Liver (tissue), 9 donors: ENCODE data around the gene TREM2. TPM values are rescaled to one million over a fixed set of nuclear protein-coding genes. Genes with fewer than 3 reads are reported as not detected.
"Not testable (repeated sequence)": the region's sequence is repeated elsewhere in the genome, so short reads cannot be mapped to it uniquely, and the experiment has no call there.

Experiments used
- DNase-seq: peaks from one replicate; pipeline ENCODE4 v3.0.0-alpha.2; 2017; ENCODE audit warnings: low spot score
- H3K27ac ChIP-seq, 2 donors: one replicate each; pipeline ENCODE4 v1.7.0; 2013; ENCODE audit warnings: inconsistent platforms in 2 of 2, low read length in 2 of 2, control low read depth in 1 of 2, low read depth in 1 of 2, mild to moderate bottlenecking in 1 of 2
- H3K27me3 ChIP-seq, 4 donors: one replicate each; pipeline versions ENCODE4 v1.6.1 to v1.7.0; 2013; ENCODE audit warnings: low read length in 3 of 4, inconsistent platforms in 1 of 4, mild to moderate bottlenecking in 1 of 4, moderate library complexity in 1 of 4; ENCODE audit not compliant: control insufficient read depth in 4 of 4, insufficient read depth in 4 of 4
- H3K36me3 ChIP-seq, 4 donors: one replicate each; pipeline versions ENCODE4 v1.6.1 to v1.7.0; 2013; ENCODE audit warnings: low read length in 3 of 4, mild to moderate bottlenecking in 3 of 4, low read depth in 1 of 4, moderate library complexity in 1 of 4; ENCODE audit not compliant: control insufficient read depth in 4 of 4, insufficient read depth in 3 of 4
- H3K4me1 ChIP-seq, 4 donors: one replicate each; pipeline versions ENCODE4 v1.6.1 to v1.7.0; 2013; ENCODE audit warnings: low read length in 3 of 4, mild to moderate bottlenecking in 3 of 4, moderate library complexity in 1 of 4; ENCODE audit not compliant: control insufficient read depth in 4 of 4, insufficient read depth in 4 of 4
- H3K4me3 ChIP-seq, 3 donors: one replicate each; pipeline versions ENCODE4 v1.6.1 to v1.7.0; 2013; ENCODE audit warnings: low read length in 3 of 3, control low read depth in 1 of 3, low read depth in 1 of 3, mild to moderate bottlenecking in 1 of 3
- H3K9ac ChIP-seq, 2 donors: one replicate each; pipeline ENCODE4 v1.7.0; 2013; ENCODE audit warnings: low read length in 2 of 2, mild to moderate bottlenecking in 2 of 2, moderate library complexity in 2 of 2, control low read depth in 1 of 2, low read depth in 1 of 2
- H3K9me3 ChIP-seq, 4 donors: one replicate each; pipeline versions ENCODE4 v1.6.1 to v1.7.0; 2013; ENCODE audit warnings: low read length in 3 of 4; ENCODE audit not compliant: control insufficient read depth in 4 of 4
- ATF3 ChIP-seq: IDR thresholded peaks from 2 replicates; pipeline ENCODE4 v1.6.1; 2016; ENCODE audit warnings: antibody characterized with exemption
- EGR1 ChIP-seq, 2 donors: IDR thresholded peaks; 2 replicates each; pipeline ENCODE4 v1.6.1; 2016 to 2018; ENCODE audit warnings: antibody characterized with exemption in 2 of 2, low read depth in 2 of 2
- FOXA1 ChIP-seq: IDR thresholded peaks from 2 replicates; pipeline ENCODE4 v1.6.1; 2016; ENCODE audit warnings: antibody characterized with exemption
- FOXA2 ChIP-seq: IDR thresholded peaks from 2 replicates; pipeline ENCODE4 v1.6.1; 2016; ENCODE audit warnings: antibody characterized with exemption
- GABPA ChIP-seq, 2 donors: IDR thresholded peaks in 1 of 2; conservative IDR thresholded peaks in 1 of 2; 2 replicates each; pipeline ENCODE4 v1.6.1; 2016; ENCODE audit warnings: antibody characterized with exemption in 2 of 2, mild to moderate bottlenecking in 1 of 2, moderate library complexity in 1 of 2
- HNF4A ChIP-seq, 2 donors: conservative IDR thresholded peaks; 2 replicates each; pipeline ENCODE4 v1.6.1; 2016; ENCODE audit warnings: antibody characterized with exemption in 2 of 2, mild to moderate bottlenecking in 2 of 2
- HNF4G ChIP-seq: IDR thresholded peaks from 2 replicates; pipeline ENCODE4 v1.6.1; 2016; ENCODE audit warnings: antibody characterized with exemption
- JUND ChIP-seq, 2 donors: IDR thresholded peaks; 2 replicates each; pipeline ENCODE4 v1.6.1; 2016; ENCODE audit warnings: antibody characterized with exemption in 2 of 2
- MAX ChIP-seq: IDR thresholded peaks from 2 replicates; pipeline ENCODE4 v1.6.1; 2016; ENCODE audit warnings: antibody characterized with exemption
- NR2F2 ChIP-seq: IDR thresholded peaks from 2 replicates; pipeline ENCODE4 v1.6.1; 2016; ENCODE audit warnings: antibody characterized with exemption
- RAD21 ChIP-seq, 2 donors: IDR thresholded peaks; 2 replicates each; pipeline ENCODE4 v1.6.1; 2016; ENCODE audit warnings: antibody characterized with exemption in 2 of 2, mild to moderate bottlenecking in 2 of 2
- RXRA ChIP-seq, 2 donors: IDR thresholded peaks; 2 replicates each; pipeline ENCODE4 v1.6.1; 2017 to 2018; ENCODE audit warnings: antibody characterized with exemption in 2 of 2, mild to moderate bottlenecking in 1 of 2
- SP1 ChIP-seq: IDR thresholded peaks from 2 replicates; pipeline ENCODE4 v1.6.1; 2018; ENCODE audit warnings: antibody characterized with exemption, mild to moderate bottlenecking
- TAF1 ChIP-seq: conservative IDR thresholded peaks from 2 replicates; pipeline ENCODE4 v1.6.1; 2016; ENCODE audit warnings: antibody characterized with exemption, mild to moderate bottlenecking
- YY1 ChIP-seq: IDR thresholded peaks from 2 replicates; pipeline ENCODE4 v1.6.1; 2016; ENCODE audit warnings: antibody characterized with exemption, mild to moderate bottlenecking
- WGBS: extraction: QIAGEN DNeasy Blood & Tissue Kit; methylation state at CpG from one replicate; pipeline ENCODE4 v1.1.7; 2013; 5-methylcytosine and 5-hydroxymethylcytosine counted together
- polyA plus RNA-seq, 2 donors: library from polyadenylated mRNA; stranded (reverse) in 1 of 2; unstranded in 1 of 2; fragments of 200-250 nt in 1 of 2; fragments of >200 nt in 1 of 2; fragmentation: Nextera tagmentation in 1 of 2; extraction: Ambion mirVana in 1 of 2; gene quantifications; one replicate each; pipeline versions ENCODE4 v1.2.1 to v1.2.3, GENCODE V29; 2013 to 2015
- total RNA-seq, 2 donors: library from RNA; depleted of rRNA; stranded (reverse); fragments of >200 nt; gene quantifications; one replicate each; pipeline ENCODE4 v1.2.3, GENCODE V29; 2014
- TF ChIP-seq, protein P1 (sequence below): IDR thresholded peaks from 2 replicates; pipeline ENCODE4 v1.6.1; 2016; ENCODE audit warnings: antibody characterized with exemption, mild to moderate bottlenecking
- TF ChIP-seq, protein P2 (sequence below): fragments of 150-350 bp; IDR thresholded peaks from 2 replicates; pipeline ENCODE4 v1.5.1; 2017; ENCODE audit warnings: improper control_type of control experiment, low read depth, low read length; ENCODE audit not compliant: missing input control
- donor health status: healthy.
- donor health status: healthy.
- donor health status: healthy.
- donor health status: healthy.
- donor health status: healthy.

The TREM2 gene
- total and polyA plus RNA-seq, 4 donors = 0.18 to 0.90 TPM; not detected in 2

- TF ChIP-seq NR2F2 = no peak
- TF ChIP-seq FOXA1 = no peak
- no peak for TF ChIP-seq ATF3
- TF ChIP-seq GABPA (IDR thresholded peaks at IDR 0.05 in 1 of 2, conservative IDR thresholded peaks at IDR 0.05 in 1 of 2) = no peak
- no peak for TF ChIP-seq HNF4G
- no peak for TF ChIP-seq TAF1
- no peak overlapping the region for H3K27ac ChIP-seq
- peaks cover 0 to 10% (median 3%) of the 10 kb centered on the region in 4 donors for H3K9me3 ChIP-seq
- no peaks in the 10 kb centered on the region for H3K27me3 ChIP-seq
- no peaks in the 10 kb centered on the region for H3K36me3 ChIP-seq
- H3K9ac ChIP-seq = no peak overlapping the region
- WGBS = 79% methylated on average over 3 of the region's 3 CpGs
- H3K4me3 ChIP-seq = no peak overlapping the region
- H3K4me1 ChIP-seq = no peaks in the 10 kb centered on the region
- DNase-seq = no peak
These were observed 27.9 kb upstream of the TREM2 start for GRCh38 chr6:41190791-41191190.

DNA sequence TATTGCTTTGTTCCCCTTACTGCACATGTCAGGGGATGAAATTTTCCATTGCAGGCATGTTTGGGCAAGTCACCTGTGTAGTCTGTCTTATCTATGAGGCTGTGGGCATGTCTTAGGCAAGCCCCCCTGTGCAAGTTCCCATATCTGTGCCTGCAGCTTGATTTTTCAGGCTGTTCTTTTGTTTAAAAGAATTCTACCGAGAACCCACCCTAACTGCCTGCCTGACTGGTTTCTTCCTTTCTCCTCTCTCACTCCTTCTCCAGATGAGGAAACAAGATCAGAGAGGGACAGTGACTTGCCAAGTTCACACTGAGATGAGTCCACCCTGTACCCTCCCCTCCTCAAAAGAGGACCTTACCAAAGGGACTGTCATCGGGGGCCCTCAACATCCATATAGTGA lies 27.1 kb upstream of the TREM2 start:
- no peaks in the 10 kb centered on the region for H3K36me3 ChIP-seq
- WGBS = 98% methylated on average over 2 of the region's 2 CpGs
- H3K27ac ChIP-seq = no peak overlapping the region
- H3K4me3 ChIP-seq = no peak overlapping the region
- H3K9ac ChIP-seq = no peak overlapping the region
- peaks cover 0 to 10% (median 3%) of the 10 kb centered on the region in 4 donors for H3K9me3 ChIP-seq
- DNase-seq = no peak
- no peaks in the 10 kb centered on the region for H3K4me1 ChIP-seq
- TF ChIP-seq FOXA1 (no peak), HNF4A (conservative IDR thresholded peaks at IDR 0.05) (no peak), YY1 (no peak), RXRA (IDR thresholded peaks at IDR 0.05) (no peak), NR2F2 (no peak), MAX (no peak), SP1 (no peak), GABPA (IDR thresholded peaks at IDR 0.05 in 1 of 2, conservative IDR thresholded peaks at IDR 0.05 in 1 of 2) (no peak), RAD21 (IDR thresholded peaks at IDR 0.05) (no peak), EGR1 (IDR thresholded peaks at IDR 0.05; ENCODE audit: low read depth in 2 of 2) (no peak), JUND (IDR thresholded peaks at IDR 0.05) (no peak), FOXA2 (no peak), ATF3 (no peak)
- TF ChIP-seq, protein P1, sequence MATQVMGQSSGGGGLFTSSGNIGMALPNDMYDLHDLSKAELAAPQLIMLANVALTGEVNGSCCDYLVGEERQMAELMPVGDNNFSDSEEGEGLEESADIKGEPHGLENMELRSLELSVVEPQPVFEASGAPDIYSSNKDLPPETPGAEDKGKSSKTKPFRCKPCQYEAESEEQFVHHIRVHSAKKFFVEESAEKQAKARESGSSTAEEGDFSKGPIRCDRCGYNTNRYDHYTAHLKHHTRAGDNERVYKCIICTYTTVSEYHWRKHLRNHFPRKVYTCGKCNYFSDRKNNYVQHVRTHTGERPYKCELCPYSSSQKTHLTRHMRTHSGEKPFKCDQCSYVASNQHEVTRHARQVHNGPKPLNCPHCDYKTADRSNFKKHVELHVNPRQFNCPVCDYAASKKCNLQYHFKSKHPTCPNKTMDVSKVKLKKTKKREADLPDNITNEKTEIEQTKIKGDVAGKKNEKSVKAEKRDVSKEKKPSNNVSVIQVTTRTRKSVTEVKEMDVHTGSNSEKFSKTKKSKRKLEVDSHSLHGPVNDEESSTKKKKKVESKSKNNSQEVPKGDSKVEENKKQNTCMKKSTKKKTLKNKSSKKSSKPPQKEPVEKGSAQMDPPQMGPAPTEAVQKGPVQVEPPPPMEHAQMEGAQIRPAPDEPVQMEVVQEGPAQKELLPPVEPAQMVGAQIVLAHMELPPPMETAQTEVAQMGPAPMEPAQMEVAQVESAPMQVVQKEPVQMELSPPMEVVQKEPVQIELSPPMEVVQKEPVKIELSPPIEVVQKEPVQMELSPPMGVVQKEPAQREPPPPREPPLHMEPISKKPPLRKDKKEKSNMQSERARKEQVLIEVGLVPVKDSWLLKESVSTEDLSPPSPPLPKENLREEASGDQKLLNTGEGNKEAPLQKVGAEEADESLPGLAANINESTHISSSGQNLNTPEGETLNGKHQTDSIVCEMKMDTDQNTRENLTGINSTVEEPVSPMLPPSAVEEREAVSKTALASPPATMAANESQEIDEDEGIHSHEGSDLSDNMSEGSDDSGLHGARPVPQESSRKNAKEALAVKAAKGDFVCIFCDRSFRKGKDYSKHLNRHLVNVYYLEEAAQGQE = no peak
- TF ChIP-seq, protein P2, sequence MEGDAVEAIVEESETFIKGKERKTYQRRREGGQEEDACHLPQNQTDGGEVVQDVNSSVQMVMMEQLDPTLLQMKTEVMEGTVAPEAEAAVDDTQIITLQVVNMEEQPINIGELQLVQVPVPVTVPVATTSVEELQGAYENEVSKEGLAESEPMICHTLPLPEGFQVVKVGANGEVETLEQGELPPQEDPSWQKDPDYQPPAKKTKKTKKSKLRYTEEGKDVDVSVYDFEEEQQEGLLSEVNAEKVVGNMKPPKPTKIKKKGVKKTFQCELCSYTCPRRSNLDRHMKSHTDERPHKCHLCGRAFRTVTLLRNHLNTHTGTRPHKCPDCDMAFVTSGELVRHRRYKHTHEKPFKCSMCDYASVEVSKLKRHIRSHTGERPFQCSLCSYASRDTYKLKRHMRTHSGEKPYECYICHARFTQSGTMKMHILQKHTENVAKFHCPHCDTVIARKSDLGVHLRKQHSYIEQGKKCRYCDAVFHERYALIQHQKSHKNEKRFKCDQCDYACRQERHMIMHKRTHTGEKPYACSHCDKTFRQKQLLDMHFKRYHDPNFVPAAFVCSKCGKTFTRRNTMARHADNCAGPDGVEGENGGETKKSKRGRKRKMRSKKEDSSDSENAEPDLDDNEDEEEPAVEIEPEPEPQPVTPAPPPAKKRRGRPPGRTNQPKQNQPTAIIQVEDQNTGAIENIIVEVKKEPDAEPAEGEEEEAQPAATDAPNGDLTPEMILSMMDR = no peak
- H3K27me3 ChIP-seq = no peaks in the 10 kb centered on the region

DNA sequence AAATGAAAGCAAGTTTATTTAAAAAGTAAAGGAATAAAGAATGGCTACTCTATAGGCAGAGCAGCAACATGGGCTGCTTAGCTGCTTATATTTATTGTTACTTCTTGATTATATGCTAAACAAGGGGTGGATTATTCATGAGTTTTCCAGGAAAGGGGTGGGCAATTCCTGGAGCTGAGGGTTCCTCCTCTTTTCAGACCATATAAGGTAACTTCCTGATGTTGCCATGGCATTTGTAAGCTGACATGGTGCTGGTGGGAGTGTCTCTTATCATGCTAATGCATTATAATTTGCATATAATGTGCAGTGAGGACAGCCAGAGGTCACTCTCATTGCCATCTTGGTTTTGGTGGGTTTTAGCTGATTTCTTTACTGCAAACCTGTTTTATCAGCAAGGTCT lies 26.1 kb upstream of the TREM2 start:
- H3K27ac ChIP-seq, H3K4me3 ChIP-seq, H3K4me1 ChIP-seq, H3K9ac ChIP-seq, DNase-seq, H3K36me3 ChIP-seq, H3K9me3 ChIP-seq, H3K27me3 ChIP-seq: not testable (repeated sequence)
